ENCODE results near the gene SNRNP200.
A peak's percentile ranks its signal among the peaks of the same experiment; 100 is the strongest.
"Not testable (repeated sequence)": the region's sequence is repeated elsewhere in the genome, so short reads cannot be mapped to it uniquely, and the experiment has no call there.

SNRNP200 gene

DNA sequence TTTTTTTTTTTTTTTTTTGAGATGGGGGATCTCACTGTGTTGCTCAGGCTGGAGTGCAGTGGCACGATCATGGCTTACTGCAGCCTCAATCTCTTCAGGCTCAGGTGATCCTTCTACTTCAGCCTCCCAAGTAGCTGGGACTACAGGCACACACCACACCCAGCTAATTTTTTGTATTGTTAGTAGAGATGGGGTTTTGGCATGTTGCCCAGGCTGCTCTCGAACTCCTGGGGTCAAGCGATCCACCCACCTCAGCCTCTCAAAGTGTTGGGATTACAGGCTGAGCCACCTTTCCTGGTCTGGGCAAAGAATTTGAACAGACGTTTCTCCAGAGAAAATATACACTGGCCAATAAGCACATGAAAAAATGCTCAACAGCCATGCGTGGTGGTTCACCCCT lies 2.9 kb upstream of the SNRNP200 start:
- no peak overlapping the region for H3K4me3 ChIP-seq (replicated peaks in 1 of 2; ENCODE audit: low read depth in 2 of 2, low read length in 2 of 2)
- no peak for DNase-seq (ENCODE audit: low read depth in 2 of 2)
- TF ChIP-seq, protein P1, sequence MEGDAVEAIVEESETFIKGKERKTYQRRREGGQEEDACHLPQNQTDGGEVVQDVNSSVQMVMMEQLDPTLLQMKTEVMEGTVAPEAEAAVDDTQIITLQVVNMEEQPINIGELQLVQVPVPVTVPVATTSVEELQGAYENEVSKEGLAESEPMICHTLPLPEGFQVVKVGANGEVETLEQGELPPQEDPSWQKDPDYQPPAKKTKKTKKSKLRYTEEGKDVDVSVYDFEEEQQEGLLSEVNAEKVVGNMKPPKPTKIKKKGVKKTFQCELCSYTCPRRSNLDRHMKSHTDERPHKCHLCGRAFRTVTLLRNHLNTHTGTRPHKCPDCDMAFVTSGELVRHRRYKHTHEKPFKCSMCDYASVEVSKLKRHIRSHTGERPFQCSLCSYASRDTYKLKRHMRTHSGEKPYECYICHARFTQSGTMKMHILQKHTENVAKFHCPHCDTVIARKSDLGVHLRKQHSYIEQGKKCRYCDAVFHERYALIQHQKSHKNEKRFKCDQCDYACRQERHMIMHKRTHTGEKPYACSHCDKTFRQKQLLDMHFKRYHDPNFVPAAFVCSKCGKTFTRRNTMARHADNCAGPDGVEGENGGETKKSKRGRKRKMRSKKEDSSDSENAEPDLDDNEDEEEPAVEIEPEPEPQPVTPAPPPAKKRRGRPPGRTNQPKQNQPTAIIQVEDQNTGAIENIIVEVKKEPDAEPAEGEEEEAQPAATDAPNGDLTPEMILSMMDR (IDR thresholded peaks at IDR 0.05; ENCODE audit: low read depth, low read length), result no peak

DNA sequence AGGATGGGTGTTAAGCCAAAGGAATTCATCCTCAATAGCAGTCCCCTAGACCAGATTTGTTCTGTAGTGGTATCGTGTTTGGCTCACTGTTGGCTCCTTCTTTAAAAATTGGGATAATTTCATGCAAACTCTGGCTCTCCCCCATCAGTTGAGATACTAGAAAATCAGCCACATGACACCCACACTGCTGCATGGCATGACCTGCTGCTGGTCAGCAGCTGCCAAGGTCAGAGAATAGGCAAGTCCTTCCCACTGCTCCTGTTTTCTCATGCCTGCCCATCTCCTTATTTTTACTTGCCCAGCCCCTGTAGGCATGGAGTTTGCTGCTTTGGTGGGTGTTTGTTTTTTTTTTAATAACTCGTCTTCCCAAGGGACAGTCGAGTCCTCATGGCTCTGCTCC lies 1.0 kb upstream of the SNRNP200 start:
- TF ChIP-seq, protein P1 (IDR thresholded peaks at IDR 0.05; ENCODE audit: low read depth, low read length), result no peak
- peak overlapping the region in 1 of 2 donors; percentile 99 for H3K4me3 ChIP-seq (replicated peaks in 1 of 2; ENCODE audit: low read depth in 2 of 2, low read length in 2 of 2)
- no peak for DNase-seq (ENCODE audit: low read depth in 2 of 2)

DNA sequence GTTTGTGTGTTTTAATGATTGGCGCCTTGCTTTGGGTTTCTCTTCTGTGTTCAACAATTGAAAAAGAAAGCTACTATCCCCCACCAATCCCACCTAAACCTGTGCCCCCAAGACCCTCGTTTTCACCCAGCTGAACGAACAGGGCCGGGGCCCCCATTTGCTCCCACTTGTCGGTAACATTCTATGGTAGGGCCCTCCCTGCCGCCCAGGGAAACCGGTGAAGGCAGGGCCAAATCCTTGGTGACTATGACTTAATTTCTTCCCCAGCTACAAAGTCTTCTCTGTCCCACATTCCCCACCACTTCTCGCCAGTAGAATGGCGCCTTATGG lies 598 bp upstream of the SNRNP200 start:
- peak in 1 of 2 donors; percentile 13 for DNase-seq (ENCODE audit: low read depth in 2 of 2)
- TF ChIP-seq, protein P1 (IDR thresholded peaks at IDR 0.05; ENCODE audit: low read depth, low read length), result no peak

DNA sequence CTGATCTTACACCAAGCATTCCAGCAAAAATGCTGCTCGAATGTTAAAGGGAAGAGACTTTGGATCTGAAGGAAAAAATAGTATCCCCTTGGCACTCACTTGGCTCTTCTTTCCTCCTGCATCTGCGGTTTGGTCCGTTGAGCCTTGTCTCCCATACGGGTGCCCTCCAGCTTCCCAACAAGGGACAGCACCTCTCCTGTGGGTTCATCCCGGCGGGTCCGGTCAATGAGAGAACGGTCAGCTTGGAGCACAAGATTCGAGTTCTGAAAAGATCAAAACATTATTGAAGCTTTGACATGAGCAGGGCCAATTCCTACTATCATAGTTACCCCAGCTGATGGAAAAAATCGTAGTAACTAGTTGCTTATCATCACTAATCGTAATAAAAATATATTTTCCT lies 740 bp downstream of the SNRNP200 start:
- TF ChIP-seq, protein P1 (IDR thresholded peaks at IDR 0.05; ENCODE audit: low read depth, low read length), result no peak
- peak overlapping the region; percentile 96 to 99 for H3K4me3 ChIP-seq (replicated peaks in 1 of 2; ENCODE audit: low read depth in 2 of 2, low read length in 2 of 2)
- DNase-seq (ENCODE audit: low read depth in 2 of 2), result no peak

More for the DNA sequence above, 598 bp upstream of the SNRNP200 start:
- H3K4me3 ChIP-seq (replicated peaks in 1 of 2; ENCODE audit: low read depth in 2 of 2, low read length in 2 of 2), result peak overlapping the region; percentile 96 to 99

DNA sequence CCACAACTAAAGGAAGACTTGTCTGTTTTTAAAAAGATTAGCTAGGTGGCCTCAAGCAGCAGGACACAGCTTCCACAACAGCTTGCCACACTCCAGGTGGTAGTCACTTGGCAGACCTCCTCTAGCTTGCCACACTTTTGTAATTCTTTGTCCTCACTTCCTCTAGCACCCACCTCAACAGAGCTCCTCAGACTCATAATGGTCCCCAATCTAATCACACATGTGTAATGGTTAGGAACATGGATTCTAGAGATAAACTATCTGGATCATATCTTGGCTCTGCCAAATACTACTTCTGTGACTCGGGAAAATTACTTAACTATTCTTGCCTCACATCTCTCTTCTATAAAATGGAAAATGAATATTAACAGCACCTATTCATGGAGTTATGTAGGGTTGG lies 3.5 kb downstream of the SNRNP200 start:
- TF ChIP-seq, protein P1 (IDR thresholded peaks at IDR 0.05; ENCODE audit: low read depth, low read length), result no peak
- H3K4me3 ChIP-seq (replicated peaks in 1 of 2; ENCODE audit: low read depth in 2 of 2, low read length in 2 of 2), result no peak overlapping the region
- DNase-seq (ENCODE audit: low read depth in 2 of 2), result no peak

DNA sequence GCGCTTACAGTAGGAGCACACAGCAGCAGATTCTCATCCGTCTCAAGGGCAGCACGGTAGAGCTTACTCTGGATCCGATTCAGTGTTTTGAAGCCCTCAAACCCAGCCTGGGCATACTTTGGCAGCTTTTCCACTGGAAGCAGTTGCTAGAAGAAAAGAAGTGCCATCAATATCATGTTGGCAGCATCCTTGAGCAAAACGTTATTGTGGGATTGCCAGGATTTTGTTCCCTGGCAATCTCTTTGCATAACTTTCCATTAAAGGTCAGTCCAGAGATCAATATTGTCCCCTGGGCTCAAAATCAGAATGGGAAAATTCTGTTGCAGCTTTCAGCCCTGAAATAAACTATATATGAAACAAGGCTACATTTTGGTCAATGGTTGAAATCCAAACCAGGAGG lies 8.4 kb downstream of the SNRNP200 start:
- TF ChIP-seq, protein P1 (IDR thresholded peaks at IDR 0.05; ENCODE audit: low read depth, low read length), result no peak
- DNase-seq (ENCODE audit: low read depth in 2 of 2), result no peak
- H3K4me3 ChIP-seq (replicated peaks in 1 of 2; ENCODE audit: low read depth in 2 of 2, low read length in 2 of 2), result no peak overlapping the region

DNA sequence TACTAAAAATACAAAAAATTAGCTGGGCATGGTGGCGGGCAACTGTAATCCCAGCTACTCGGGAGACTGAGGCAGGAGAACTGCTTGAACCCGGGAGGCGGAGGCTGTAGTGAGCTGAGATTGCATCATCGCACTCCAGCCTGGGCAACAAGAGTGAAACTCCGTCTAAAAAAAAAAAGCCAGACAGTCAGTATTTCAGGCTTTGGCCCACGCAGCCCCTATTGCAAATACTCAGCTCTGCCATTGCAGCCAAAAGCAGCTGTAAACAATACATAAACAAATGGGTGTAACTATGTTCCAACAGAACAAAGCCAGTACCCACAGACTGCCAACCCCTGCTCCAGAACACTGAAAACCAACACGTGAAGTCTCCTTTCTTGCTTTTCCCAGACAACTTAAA lies 11.1 kb downstream of the SNRNP200 start:
- H3K4me3 ChIP-seq (replicated peaks in 1 of 2; ENCODE audit: low read depth in 2 of 2, low read length in 2 of 2); DNase-seq (ENCODE audit: low read depth in 2 of 2): not testable (repeated sequence)
